Epidermal melanocyte (primary cell): ENCODE results near the gene LRP1.

ENCODE experiments used
- DNase-seq: peaks from one replicate; pipeline ENCODE4 v3.0.0; 2011; ENCODE audit warnings: low spot score; ENCODE audit not compliant: insufficient read length

Gene LRP1

GRCh38 chr12:57210926-57211692, 82.8 kb downstream of the LRP1 start:
- DNase-seq: no peak

DNA sequence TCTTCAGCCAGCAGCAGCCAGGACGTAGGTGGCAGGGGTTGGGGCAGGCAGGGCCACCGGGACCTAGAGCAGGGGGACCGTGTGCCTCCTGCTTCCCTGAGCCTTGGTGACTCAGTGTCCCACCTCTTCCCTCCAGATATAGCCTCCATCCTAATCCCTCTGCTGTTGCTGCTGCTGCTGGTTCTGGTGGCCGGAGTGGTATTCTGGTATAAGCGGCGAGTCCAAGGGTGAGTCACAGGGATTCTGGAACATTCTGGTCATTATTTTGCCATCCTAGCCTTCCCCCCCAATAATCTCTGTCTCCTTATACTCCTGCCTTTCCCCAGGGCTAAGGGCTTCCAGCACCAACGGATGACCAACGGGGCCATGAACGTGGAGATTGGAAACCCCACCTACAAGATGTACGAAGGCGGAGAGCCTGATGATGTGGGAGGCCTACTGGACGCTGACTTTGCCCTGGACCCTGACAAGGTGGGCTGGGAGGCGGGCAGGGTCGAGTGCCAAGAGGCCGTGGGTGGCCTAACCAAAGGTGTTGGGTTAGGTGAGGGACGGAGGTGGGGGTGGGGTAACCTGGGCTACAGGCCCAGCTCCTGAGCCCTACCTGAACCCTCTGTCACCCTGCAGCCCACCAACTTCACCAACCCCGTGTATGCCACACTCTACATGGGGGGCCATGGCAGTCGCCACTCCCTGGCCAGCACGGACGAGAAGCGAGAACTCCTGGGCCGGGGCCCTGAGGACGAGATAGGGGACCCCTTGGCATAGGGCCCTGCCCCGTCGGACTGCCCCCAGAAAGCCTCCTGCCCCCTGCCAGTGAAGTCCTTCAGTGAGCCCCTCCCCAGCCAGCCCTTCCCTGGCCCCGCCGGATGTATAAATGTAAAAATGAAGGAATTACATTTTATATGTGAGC, 83.8 kb downstream of the LRP1 start:
- DNase-seq: no peak

DNA sequence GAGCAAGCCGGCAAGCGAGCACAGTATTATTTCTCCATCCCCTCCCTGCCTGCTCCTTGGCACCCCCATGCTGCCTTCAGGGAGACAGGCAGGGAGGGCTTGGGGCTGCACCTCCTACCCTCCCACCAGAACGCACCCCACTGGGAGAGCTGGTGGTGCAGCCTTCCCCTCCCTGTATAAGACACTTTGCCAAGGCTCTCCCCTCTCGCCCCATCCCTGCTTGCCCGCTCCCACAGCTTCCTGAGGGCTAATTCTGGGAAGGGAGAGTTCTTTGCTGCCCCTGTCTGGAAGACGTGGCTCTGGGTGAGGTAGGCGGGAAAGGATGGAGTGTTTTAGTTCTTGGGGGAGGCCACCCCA, 84.4 kb downstream of the LRP1 start:
- DNase-seq: no peak

- peak; percentile 99 for DNase-seq
Measured at GRCh38 chr12:57213058-57213715, 84.9 kb downstream of the LRP1 start.

DNA sequence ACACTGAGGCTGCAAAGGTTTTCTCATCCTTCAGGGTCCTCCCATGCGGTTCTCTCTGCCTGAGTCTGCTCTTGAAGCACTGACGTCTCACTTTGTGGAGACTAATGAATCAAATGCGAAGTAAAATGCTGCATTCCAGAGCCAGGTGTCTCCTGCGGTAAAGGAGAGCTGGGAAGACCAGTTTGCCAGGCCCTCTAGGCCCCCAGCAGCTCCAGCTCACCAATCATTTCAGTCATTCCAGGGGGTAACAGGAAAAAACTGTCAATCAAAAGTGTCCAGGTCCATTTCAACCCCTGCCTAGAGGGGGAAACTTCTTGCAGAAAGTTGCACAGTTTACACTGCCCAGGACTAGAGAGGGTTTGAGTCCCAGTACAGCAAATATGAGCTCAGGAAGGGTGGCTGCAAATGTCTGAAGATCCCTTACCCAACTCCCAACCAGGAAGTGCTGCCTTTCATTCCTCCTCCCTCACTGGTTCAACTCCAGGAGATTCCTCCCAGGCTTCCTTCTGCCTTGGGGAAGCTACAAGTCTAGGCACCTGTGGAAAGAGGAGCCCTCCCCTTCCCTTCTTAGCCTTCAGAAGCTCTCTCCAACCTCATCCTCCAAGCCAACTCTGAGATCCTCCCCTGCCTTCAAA, 85.6 kb downstream of the LRP1 start:
- DNase-seq: no peak

DNA sequence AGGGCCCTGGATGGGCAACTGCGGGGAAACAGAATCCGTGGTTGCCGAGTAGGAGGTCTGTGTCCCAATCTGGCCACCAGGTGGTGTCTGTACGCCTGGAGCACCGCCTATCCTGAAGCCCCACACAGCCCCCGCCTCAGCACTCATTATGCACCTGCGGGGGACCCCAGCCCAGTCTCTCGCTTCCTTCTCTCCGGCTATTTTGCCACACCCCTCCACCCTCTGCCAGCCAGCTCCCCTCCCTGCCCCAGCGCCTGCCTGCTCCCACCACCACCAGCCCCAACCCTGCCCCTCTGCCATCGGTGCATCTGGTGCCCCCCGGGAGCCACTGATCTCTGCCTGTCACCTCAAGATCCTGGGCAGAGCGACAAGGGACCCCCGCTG, 86.1 kb downstream of the LRP1 start:
- peak; percentile 72 for DNase-seq

DNA sequence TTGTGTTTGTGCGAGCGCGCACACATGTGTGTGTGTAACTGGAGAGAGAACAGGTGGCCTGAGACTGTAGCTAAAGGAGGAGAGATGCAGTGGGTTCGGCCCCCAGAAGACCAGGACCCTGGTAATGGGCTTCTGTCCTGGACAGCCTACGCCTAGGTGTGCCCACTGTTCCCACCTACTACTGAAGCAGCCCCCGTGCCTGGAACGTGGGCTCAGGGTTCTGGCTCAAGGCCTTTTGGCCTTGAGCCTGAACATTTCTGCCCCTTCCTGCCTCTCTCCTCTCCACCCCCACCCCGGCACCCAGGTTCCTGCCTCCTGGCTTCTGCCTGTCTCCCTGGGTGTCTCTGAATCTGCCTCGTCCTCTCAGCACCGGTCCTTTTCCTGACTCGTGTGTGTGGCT, 86.8 kb downstream of the LRP1 start:
- DNase-seq: no peak

DNA sequence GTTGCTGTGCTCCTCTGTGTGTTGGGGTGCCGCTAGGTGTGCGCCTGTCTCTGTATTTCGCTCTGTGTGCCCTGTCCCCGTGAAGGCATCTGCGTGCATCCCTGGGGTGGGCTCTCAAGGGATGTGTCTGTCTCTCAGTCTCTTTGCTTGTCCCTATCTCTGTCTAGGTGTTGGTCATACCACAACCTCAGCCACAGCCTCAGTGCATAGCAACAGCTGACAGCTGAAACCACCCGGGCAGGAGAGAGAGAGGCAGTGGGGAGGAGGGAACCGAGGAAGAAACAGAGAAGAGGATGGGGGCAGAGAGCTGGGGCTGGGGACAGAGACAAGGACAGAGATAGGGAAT, 87.4 kb downstream of the LRP1 start:
- DNase-seq: no peak

GRCh38 chr12:57216014-57216911, 88.0 kb downstream of the LRP1 start, which contains the start of gene NXPH4:
Gene NXPH4, plus strand, starts transcription at chr12:57216794. Its CDS starts 176 bp downstream, at chr12:57216970.
- no peak for DNase-seq

- no peak for DNase-seq
Measured at GRCh38 chr12:57216921-57217879, 88.9 kb downstream of the LRP1 start.

GRCh38 chr12:57218030-57218853, 90.0 kb downstream of the LRP1 start:
- no peak for DNase-seq

- DNase-seq: no peak
Measured at GRCh38 chr12:57219205-57219992, 91.1 kb downstream of the LRP1 start.

DNA sequence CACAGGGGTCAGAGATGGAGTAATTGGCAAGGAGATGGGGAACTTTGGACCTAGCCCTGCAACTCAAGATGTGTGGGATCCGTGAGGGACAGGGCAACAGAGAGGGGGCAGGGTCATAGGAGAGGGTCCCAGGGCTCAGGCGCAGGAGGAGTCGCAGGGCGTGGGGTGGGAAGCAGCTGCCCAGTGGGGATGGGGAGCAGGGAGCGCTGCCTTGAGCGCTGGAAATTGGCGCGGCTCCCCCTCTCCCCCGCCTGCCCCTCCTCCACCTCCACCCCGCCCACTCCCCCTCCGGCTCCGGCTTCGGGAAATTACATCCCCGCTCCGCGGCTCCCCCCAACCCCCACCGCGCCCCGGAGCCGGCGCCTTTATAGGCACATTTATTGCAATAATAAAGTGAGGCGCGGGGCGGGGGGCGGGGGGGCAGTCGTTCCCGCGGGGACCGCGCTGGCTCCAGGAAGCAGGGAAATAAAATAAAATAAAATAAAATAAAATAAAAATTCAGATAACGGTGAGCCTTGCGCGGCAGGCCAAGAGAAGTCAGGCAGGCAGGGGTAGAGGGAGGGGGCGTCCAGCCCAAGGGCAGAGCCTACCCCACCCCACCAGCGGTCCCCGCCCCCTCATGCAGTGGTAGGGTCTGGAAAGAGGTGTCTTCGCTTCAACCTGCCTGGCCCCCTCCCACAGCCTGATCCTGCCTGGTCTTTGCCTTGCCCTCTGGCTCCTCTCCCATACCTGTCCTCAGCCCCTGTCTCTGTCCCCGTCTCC, 91.9 kb downstream of the LRP1 start:
- DNase-seq: no peak

- no peak for DNase-seq
Measured at GRCh38 chr12:57220770-57221168, 92.5 kb downstream of the LRP1 start.

GRCh38 chr12:57221169-57221917, 93.1 kb downstream of the LRP1 start:
- DNase-seq: no peak
